Measurements from ENCODE around the gene RABGEF1.
"Not testable (repeated sequence)": the region's sequence is repeated elsewhere in the genome, so short reads cannot be mapped to it uniquely, and the experiment has no call there.

The RABGEF1 gene

DNA sequence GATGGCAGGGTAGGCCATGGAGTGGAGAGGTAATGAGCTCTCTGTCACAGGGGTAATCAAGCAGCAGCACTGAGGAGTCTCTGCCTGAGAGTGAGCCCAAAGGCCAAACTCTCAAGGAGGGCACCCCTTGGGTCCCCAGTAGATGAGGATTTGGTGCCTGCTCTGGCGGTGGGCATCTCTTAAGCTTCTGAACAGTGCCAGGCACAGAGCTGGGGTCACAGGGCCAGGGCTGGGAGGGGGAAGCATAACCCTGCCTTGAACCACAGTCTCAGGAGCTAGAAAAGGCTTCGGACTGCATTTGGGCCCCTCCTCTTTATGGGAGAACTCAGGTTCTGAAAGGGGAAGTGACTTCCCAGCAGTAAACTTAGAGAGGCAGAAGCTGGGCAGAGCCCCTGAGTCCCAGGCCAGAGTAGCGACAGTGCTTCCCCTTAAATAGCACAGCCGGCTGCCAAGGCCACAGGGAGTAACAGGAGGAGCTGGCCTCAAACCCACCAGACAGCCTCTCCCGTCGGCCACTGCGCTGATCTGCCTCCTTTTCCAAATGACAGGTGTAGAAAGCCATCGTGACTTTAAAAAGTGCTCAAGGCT, 76.8 kb downstream of the RABGEF1 start:
- FAIRE-seq, result not testable (repeated sequence)

DNA sequence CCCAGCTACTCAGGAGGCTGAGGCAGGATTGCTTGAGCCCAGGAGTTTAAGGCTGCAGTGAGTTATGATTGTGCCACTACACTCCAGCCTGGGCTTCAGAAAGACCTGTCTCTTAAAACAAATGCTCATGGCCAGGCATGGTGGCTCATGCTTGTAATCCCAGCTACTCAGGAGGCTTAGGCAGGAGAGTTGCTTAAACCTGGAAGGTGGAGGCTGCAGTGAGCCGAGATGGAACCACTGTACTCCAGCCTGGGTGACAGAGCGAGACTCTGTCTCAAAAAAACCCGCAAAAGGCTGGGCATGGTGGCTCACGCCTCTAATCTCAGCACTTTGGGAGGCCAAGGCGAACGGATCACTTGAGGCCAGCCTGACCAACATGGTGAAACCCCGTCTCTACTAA, 77.4 kb downstream of the RABGEF1 start:
- FAIRE-seq, result not testable (repeated sequence)

DNA sequence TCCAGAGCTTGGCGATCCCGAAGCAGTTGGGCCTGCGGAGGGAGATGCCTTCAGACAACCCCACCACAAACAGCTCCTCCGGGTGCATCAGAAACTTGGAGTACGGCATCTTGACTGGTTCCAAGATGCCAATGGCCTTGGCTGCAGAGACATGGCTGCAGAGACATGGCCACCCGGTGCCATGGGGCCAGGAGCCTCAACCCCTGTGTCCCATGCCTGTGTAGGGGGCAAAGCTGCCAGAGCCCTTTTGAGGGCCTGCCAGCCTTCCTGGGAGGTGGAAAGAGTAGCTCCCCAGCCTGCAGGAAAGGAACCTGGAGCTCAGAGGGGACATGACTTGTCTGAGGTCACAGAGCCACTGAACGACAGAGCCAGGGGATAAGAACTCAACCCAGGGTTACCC, 83.5 kb downstream of the RABGEF1 start:
- no peak for FAIRE-seq

- not testable (repeated sequence) for FAIRE-seq
Measured at GRCh38 chr7:66825538-66825937, 85.0 kb downstream of the RABGEF1 start.

GRCh38 chr7:66826649-66827048, 86.1 kb downstream of the RABGEF1 start:
- no peak for FAIRE-seq

DNA sequence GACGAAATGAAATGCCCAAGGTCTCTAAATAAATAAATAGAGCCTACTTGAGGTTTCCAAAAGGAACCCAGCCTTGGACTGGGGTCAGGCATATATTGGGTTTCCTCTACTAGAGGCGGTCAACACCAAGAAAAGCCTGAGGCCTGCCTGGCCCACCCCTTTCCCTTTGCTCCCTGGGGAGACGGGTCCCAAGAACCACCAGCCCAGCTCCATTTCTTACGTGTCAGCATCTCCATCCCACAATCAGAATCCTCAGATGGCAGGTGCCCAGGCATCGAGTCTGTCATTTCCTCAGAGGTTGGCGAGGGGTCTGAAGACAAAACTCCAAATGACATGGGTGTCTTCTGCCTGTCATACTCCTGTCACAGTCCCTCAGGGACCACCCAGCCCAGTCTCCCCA, 90.4 kb downstream of the RABGEF1 start:
- FAIRE-seq, result not testable (repeated sequence)

DNA sequence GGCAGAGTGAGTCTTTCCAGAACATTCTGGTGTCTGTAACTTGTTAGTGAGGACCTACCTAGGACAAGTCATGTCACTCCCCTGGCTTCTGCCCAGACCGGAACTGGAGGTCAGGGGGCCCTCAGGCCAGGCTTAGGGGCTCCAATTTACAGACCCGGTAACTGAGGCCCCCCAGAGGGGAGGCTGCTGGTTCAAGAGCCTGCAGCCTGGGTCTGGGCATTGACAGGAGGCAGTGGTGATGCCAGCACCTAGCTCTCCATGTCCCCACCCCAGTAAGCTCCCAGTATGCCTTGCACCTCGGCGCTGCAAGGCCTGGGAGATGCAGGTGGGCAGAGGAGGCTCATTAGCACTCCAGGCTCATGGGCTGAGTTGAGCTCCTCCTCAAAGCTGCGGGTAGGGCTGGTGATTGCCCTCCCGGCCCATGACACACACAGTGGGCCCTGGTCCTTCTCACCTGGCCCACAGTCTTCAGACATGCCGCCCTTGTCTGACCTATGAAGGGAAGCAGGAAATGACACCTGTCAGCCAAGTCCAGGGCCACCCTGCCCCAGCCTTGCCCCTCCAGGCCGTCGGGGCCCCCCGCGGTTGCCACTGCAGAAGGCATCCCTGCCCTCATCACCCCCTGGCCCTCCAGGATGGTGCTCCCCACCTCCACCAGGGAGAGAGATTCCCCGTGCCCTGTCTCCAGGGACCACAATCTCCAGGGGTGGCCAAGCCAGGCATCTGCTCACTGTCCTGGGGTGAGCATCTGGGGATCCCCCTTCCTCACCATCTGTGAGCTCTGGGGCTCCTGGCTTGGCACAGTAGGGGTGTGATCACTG, 92.2 kb downstream of the RABGEF1 start:
- FAIRE-seq, result no peak

DNA sequence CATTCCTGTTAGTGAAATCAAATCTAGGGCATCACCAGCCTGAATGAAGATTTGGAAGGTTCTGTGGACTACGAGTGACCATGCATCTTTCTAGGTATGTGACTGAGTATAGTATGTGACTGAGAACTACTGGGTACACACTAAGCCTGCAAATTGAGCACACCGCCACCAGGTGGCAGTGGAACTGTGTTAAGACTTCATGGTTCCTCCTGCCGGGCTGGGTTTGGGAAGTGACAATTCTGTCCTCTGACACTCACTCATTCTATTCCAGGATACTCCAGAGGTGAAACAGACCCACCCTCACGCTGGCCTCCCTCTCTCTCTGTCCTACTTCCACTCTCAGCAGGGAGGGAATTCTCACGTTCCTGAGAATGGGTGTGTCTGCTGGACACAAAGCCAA, 96.5 kb downstream of the RABGEF1 start:
- FAIRE-seq, result no peak

DNA sequence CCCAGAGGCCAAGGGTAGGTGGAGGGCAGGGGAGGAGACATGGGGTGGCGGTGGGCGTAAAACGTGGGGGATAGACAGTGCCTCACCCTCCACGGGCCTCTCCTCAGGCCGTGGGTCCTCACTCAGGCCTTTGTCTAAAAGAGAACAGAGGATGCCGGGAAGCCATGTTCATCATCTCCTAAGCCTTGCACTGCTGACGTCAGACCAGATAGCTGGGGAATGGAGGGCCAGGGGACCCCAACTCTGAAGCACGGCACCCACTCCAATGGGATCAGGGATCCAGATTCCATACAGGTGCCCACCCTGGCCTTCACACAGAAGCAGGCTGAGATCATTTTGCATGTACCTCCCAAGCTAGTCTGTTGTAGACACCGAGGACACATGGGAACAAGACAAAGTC, 97.1 kb downstream of the RABGEF1 start:
- no peak for FAIRE-seq

DNA sequence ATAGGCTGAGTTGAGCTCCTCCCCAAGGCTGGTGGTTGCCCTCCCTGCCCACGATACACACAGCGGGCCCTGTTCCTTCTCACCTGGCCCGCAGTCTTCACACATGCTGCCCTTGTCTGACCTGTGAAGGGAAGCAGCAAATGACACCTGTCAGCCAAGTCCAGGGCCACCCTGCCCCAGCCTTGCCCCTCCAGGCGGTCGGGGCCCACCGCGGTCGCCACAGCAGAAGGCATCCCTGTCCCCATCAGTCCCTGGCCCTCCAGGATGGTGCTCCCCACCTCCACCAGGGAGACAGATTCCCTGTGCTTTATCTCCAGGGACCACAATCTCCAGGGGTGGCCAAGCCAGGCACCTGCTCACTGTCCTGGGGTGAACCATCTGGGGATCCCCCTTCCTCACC, 99.3 kb downstream of the RABGEF1 start:
- FAIRE-seq, result no peak

DNA sequence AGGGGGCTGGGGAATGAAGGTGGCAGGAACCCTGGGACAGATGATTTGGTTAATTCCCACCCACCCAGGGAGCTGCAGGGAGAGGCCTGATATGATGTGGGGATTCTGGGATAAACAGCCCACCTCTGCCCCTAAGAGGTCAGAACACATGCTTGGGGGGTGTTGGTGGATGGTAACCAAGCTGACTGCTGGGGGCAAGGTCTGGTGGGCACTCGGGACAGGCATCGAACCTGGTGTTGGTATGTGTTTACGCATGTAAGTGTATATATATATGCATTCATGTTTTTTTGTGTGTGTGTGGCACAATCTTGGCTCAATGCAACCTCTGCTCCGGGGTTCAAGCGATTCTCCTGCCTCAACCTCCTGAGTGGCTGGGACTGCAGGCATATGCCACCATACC, 99.8 kb downstream of the RABGEF1 start:
- FAIRE-seq, result no peak

GRCh38 chr7:66841898-66842297, 101.4 kb downstream of the RABGEF1 start:
- FAIRE-seq, result no peak

GRCh38 chr7:66843492-66843891, 103.0 kb downstream of the RABGEF1 start:
- not testable (repeated sequence) for FAIRE-seq

GRCh38 chr7:66844552-66845378, 104.2 kb downstream of the RABGEF1 start:
- peak; percentile 94 for FAIRE-seq

DNA sequence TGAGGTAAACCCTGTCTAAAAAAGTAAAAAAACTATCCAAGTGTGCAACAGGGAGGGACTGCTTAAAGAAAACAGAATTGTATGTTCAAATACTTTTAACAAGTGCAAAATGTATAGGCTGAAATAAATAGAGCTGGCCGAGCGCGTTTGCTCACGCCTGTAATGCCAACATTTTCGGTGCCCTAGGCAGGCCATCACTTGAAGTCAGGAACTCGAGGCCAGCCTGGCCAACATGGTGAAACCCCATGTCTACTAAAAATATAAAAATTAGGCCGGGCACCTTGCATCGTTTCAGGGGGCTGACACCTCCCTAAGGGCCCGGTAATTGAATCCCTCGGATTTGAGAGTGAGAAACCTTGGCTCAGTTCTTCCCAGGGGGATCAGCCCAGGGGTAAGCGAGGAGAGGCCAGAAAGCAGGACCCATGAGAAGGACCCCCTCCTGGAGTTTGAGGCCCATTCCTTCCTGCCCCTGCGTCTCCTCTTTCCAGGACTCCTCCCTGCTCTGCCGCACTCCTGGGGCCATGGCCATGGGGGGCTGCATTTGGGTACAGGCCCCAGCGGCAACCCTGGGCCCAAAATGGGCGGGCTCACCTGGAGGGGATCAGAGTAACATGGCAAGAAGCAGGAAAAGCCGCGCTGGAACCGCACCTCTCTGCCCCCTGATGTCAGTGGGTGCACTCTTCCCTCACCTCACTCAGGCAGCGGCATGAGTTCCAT, 105.0 kb downstream of the RABGEF1 start:
- FAIRE-seq, result no peak

- FAIRE-seq, result not testable (repeated sequence)
Measured at GRCh38 chr7:66846096-66846445, 105.5 kb downstream of the RABGEF1 start.

GRCh38 chr7:66847523-66847855, 107.0 kb downstream of the RABGEF1 start:
- not testable (repeated sequence) for FAIRE-seq

DNA sequence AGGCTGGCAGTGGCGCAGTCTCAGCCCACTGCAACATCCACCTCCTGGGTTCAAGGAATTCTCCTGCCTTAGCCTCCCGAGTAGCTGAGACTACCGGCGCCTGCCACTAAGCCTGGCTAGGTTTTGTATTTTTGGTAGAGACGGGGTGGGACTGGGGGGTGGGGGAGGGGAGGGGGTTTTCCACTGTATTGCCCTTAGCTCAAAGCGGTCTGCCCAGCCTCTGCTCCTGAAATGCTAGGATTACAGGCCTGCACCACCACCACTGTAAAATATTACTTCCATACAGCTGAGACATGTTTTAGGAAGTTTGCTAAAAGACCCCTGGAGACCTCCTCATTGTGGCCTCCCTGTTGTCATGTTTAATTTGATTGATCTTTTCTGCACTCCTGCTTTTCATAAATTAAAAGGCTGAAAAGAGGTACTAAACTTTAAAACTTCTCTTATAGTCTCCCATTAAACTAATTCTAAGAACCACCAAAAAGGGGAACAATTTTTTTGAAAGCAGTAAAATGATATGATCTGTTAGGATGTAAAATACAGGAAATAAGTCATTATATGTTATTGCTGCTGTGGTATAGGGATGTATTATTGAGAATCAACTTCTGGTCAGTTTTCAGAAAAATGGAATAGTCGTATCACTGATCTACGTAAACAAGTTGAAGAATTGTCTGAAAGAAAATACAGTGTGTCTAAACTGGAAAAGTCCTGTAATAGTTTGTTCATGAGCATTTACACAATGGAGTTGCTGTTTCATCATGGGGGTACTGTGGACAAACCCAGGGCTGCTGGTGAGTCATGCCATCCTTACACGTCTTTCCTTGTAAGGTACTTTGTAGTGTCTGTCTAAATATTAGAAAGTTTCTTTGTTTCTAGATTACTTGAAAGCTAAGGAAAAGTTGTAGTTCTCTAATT, 107.6 kb downstream of the RABGEF1 start:
- FAIRE-seq, result no peak

DNA sequence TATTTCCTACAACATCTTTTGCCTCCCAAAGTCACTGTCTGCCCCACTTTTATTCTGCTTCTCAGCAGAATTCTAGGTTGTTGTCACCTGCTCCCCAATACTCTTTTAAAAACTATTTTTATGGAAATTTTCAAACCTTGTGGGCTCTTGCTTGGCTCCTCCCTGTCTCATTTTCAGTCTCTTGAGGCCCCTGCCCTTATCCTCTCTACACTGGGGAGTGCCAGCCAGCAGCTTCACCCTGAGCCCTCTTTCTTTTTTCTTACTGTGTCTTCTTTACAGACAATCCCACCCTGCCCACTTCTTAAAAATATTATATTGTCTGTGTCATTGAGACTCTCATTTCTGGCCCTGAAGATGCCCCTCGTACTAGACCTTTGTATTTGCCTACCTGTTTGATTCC, 118.8 kb downstream of the RABGEF1 start:
- FAIRE-seq, result no peak

GRCh38 chr7:66859794-66860645, 119.5 kb downstream of the RABGEF1 start:
- no peak for FAIRE-seq

DNA sequence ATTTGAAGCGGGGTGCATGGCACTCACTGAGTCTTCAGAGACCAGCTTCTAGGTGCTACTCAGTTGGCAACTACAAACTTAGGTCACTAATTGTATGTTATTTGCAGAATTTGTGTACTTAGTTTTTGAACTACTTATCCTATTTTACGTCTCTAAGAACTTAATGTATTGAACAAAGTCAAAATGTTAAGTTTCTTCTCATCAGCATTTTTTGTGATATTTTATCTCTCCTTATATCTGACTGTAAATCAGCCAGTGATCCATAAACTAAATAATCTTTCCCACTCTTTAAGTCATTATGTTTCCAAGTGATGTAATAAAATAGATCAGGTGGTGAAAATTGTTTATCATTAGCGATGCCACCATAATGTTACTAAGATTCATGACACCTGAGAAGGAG, 120.2 kb downstream of the RABGEF1 start:
- FAIRE-seq, result no peak
